GM21786 (cell line): Measurements from ENCODE around the gene CACNA1S.
A peak's percentile ranks its signal among the peaks of the same experiment; 100 is the strongest.

Source experiments
- ATAC-seq: cut with Tn5 transposase; IDR thresholded peaks from one replicate; pipeline ENCODE4 v1.9.1; 2021; ENCODE audit not compliant: unreplicated experiment

CACNA1S gene

DNA sequence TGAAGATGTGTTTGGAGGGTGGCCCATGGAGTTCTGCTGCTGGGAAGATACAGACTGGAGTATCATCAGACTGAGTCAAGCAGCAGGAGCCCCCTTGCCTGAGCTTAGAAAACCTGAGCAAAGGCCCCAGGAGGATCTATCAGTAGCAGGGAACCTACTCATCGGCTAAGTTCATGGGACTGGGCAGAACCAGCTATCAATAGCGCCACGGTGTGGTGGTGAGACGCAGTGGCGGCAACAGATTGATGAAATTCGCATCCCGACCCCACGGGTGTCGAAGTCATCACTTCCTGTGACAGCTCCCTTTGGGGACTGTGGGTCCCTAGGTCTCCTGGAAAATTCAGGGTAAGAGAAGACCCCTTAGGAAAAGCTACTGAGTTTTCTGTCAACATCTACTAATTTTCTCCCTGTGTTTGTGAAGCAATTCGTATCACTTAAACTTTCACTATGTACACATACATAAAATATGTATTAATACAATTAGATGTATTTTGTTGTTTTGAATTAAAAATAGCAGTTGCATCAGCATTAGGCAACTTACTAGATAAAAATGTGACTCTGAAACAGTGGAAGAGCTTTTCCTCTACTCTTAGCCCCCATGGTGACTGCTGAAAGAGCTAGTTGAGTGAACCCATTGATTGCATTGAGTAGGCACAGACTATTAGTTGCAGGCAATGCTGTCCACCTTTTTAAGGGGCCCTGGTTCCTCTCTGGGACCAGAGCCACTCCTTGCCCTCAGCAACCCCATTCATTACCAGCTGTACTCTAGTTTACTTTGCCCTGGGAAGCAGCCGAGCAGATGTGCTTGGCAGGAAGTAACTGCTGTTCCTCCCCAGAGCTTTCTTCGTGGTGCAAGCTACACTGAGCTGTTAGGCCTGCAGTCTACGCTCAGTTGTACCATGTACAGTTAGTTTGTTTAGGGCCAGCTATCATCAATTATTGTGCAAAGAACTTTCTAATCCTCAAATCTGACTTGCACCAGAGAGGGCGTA is 7.3 kb upstream of the CACNA1S start:
- peak; percentile 52 for ATAC-seq

DNA sequence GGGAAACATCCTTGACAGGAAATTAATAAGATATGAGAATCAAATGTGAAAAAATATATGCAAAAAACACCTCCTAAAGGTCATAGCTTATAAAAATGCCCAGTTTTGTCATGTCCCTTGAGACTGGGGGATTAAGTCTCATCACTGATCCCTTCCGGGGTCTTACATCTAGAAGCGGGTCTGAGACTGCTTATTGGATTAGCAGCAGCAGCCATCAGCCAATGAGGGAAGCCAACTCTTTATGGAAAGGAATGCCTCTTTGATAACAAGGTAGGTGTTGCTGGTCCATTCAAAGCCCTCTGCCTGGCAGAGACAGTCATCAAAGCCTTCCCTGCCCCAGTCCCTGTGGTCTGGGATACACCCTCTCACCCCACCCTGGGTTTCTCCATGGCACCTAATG is 3.9 kb upstream of the CACNA1S start:
- ATAC-seq: no peak

DNA sequence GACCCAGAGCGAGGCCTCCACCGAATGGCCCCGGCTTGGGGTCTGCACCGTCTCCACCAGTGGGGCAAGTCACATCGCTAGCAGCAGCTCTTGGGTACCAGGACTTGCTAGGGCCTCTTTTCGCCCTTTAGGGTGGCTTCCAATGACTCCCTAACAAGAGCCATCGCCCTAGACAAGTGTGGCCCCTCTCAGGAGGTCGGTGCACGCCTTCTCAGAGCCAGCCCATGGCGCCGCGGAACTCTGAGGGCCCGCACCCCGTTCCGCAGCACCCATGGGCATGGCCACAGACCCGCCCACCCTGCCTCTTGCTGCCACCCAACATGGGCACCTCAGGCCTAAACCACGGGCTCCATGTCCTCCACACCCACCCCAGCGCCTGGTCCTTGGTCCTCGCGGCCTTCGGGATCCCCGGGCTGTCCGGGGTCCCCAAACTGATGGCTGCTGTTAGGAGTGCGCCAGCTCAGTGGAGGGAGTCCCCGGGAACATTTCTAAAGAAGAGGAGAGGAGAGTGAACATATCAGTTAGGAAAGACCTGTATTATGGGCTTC is 3.2 kb upstream of the CACNA1S start:
- ATAC-seq: no peak

DNA sequence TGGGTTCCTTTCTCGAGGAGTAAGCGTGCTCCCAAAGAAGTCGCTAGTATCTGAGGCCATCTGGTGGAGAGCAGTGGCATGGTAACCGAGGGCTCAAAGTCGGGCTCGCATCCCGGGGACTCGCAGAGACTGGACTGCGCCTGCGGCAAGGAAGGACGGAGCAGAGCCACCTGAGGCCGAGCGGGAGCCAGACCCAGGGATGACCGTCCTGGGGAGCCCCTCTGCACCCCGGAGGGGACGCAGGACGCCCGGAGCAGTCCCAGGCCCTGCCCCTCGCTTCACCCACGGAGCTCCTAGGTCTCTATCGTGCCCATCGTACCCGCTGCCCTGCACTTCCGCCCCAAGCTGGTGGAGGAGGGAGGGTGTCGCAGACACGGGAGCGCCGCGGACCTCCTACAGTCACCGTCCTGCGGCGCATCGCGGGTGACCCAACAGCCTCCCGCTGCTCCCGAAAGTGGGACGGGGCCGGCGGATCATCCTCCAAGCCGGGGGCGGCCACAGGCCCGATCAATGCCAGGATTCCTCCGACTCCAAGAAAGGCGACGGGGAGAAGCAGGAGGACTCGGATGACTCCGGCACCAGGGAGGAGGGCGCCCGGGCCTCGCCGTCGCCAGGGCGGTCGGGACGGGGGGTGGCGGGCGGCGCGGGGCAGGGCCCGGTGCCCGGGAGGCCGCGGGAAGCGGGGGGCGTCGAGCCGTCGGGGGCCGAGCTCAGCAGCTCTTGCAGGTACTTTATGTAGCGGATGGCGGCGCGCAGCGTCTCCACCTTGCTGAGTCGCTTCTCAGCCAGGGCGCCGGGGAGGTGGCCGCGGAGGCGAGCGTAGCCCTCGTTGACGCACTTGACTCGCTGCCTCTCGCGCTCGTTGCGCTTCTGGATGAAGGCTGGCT is 2.3 kb upstream of the CACNA1S start:
- peak; percentile 94 for ATAC-seq

DNA sequence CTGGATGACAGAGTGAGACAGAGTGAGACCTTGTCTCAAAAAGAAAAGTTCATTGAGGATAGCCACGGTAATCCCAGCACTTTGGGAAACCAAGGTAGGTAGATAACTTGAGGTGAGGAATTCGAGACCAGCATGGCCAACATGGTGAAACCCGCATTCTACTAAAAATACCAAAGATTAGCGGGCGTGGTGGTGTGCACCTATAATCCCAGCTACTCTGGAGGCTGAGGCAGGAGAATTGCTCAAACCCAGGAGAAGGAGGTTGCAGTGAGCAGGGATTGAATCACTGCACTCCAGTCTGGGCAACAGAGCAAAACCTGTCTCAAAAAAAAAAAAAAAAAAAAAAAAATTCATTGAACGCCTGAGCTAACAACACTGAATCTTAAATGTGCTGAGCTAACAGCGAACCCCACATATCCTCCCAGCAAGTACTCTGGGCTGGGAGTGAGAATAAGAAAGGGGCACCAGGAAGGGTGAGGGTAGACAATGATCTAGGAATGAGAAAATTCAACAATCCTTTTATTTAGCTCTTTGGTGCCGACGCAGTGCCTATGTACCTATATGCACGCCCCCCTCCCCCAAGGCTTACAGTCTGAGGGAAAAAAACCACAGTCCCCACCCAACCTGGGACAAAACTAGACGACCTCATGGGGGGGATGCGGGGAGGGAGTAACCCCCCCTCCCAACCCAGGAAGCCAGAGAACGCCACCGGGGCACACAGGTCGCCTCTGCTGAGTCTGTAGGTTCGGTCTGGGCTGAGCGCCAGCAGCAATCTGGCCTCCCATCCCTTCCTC is 1.4 kb upstream of the CACNA1S start:
- ATAC-seq: no peak

DNA sequence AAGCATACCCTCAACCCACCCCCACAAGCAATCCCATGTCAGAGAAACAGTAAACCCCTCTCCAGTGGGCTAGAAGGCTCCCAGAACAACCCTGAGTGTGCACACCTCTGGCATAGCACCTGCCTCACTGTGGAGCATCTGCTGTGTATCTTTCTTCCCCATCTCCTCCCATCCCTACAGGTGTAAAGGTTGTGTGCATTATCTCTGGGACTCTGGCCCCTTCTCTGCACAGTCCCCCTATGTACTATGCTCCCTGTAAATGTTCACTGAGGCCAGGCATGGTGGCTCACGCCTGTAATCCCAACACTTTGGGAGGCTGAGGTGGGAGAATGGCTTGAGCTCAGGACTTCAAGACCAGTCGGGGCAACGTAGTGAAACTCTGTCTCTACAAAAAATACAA is 700 bp upstream of the CACNA1S start:
- no peak for ATAC-seq

DNA sequence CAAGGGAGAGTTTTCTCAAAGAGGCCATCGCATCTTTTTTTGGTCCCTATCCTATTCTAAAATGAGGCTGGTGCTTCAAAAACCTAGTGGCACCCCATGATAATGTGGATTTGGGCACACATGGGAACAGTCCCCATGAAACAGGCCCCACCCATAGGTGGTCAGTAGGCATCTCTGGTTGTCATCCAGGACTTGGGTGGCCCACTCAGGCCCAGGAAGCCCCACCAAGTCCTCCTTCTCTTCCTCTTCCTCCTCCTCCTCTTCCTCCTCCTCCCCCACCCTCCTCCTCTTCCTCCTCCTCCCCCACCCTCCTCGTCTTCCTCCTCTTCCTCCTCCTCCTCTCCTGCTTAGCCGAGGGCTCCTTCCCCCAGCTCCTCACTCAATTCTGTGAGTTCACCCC is 554 bp downstream of the CACNA1S start:
- ATAC-seq: no peak

DNA sequence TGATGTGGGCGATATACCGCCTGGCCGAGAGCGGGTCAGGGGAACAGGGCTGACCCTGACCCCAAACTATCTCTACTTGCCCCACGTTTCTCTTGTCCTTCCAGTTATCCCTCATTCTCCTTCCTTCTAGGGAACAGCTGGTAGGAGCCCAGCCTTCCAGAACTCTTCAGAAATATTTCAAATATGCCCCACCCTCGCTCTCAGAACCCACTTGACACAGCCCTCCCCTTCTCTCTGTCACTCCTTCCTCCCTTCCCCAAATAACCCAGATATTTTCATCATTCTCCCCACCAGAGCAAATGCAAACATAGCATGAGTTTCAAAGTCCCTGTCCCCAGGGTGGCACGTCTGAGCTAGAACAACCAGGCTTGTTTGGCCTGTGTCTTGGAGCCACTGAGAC is 1.1 kb downstream of the CACNA1S start:
- no peak for ATAC-seq

DNA sequence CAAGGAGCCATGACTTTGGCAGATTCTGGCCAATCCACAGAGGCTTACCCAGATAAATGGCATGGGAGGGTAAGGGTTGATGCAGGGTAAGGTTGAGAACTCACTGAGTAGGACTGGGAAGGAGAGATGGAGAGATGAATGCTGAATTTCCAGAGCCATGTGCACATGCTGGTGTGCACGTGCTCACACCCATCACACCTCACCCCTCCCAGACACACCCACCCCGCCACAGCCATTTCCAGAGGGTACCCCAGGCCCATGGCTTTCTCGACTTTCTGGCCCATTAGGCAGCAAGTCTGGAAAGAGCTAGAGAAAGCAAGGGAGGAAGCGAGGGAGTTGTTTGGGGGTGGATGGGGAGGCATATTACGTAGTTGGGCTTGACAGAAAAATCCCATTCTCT is 1.6 kb downstream of the CACNA1S start:
- ATAC-seq: no peak

DNA sequence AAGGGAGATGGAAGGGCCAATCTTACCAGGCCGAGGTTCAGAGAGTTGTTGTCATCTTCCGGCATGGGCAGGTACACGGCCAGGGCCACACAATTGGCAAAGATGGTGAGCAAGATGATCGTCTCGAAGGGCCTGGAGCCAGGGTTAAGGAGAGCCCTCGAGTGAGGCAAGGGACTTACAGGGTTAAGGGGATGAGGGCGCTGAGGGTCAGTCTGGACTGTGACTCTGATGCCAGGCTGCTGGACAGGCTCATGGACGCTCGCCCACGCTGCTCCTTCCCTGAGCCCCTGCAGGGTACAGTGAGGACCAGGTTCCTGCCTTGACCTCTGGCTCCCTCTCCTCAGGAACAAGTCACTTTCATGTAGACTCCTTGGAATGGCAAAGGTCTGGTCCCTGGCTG is 2.1 kb downstream of the CACNA1S start:
- ATAC-seq: no peak

DNA sequence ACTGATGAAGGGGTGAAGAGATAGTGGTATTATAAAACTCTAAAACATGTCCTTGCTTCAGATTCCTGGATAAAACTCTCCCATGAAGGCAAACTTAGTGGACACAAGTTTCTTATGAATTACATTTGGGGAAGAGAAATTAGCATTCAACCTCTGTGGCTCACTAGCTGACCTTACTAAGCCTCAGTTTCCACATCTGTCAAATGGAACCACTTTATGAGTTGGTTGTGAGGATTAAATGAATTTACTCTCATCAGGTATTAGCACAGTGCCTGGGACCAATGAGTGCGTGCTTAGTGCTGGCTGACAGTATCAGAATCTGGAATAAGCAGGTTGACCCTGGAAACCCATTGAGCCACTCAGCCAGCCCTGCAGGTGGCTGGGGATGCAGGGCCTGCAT is 2.6 kb downstream of the CACNA1S start:
- no peak for ATAC-seq

DNA sequence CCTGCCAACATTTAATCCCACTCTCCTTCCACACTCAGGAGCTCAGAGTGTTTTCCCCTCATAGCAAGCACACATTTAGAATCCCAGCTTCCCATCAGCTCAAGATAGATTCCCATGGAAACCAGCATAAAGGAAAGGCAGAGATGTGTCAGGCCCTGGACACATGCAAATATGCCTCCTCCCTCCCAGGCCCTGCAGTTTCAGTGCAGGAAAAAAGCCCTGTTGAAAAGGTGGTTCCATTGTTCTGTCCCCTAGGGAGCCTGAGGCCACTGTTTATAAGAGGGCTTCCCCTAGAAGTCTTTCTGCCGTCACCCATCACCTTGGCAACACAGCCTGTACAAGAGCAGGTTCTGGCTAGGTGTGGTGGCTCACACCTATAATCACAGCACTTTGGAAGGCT is 3.6 kb downstream of the CACNA1S start:
- ATAC-seq: no peak

DNA sequence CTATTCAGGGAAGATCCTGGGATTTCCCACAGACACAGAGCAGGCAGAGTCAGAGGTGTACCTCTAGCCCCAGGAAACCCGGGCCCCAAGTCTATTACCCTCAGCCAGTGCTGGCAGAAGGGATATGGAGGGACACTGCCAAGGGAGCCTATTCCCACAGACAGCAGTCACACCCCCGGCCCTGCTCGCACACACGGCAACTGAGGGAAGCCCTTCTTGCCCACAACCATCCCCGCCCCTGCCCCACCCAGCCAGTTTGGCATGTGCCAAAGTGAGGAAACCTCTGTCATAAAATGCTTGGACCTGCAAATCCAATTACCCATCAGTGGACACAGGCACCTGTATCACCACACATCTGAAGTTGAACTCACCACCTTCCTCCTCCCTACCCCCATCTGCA is 6.5 kb downstream of the CACNA1S start:
- ATAC-seq: no peak

DNA sequence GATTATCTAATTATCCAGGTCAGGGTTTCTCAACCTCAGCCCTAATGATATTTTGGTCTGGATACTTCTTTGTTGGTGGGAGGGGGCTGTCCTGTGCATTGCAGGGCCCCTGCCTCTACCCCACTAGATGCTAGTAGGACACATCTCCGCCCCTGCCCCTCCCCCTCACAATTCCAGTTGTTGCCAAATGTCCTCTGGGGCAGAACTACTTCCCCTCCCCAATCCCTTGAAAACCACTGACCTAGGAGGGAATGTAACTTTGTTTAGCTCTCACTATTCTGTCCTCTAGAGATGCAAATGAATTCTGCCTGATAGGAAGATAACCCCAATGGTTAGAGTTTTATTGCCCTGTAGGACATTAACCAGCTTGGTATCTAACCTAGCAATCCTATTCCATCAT is 8.1 kb downstream of the CACNA1S start:
- no peak for ATAC-seq

DNA sequence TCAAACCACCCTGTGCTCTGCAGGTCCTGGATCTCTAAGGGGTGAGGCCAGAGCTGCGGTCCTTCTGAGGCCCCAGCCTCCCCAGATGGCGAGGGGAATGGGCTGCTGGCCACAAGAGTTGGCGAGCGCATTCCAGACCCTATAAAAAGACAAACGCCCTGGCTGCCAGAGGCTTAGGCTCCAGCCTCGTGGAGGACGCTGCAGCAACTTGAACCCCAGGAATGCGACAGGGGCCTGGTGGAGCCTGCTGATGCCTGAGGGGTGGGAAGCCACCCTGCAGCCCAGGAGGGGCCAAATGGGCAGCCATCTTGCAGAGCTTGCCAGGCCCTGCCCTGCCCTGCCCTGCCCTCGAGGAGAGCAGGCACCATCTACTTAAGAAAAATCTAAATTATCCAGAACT is 8.6 kb downstream of the CACNA1S start:
- no peak for ATAC-seq

DNA sequence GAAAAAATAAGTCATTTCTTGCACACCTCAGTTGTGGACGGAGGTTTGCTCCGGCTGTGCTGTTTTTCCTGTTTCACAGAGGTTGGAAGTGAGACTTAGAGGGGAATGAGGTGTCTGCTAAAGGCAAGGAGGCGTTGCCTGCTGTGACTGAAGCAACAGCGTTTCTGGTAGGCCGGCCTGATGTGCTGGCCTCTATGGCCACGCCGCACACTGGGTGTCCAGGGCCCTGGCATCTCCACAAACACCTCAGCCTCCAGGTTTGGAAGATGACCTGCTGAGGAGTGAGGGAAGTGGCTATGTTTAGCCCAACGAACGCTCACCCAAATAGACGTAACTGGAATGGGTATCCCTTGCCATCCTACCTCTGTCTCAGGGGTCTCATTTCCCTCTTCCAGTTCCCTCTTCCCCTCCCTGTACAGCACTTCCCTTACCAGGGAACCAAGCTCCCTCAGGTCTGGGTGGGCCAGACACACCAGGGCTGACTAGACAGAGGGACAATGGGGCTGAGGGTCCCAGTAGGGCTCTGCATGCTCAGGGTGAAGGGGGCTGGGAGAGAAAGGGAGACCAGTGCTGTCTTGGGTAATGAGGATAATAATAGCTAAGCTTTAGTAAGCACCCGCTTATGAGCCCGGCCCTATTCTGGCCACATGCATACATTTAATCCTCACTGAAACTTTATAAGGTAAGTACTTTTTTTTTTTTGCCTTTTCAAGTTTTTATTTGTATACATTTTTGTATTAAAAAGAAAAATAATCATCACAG is 11.9 kb downstream of the CACNA1S start:
- no peak for ATAC-seq

DNA sequence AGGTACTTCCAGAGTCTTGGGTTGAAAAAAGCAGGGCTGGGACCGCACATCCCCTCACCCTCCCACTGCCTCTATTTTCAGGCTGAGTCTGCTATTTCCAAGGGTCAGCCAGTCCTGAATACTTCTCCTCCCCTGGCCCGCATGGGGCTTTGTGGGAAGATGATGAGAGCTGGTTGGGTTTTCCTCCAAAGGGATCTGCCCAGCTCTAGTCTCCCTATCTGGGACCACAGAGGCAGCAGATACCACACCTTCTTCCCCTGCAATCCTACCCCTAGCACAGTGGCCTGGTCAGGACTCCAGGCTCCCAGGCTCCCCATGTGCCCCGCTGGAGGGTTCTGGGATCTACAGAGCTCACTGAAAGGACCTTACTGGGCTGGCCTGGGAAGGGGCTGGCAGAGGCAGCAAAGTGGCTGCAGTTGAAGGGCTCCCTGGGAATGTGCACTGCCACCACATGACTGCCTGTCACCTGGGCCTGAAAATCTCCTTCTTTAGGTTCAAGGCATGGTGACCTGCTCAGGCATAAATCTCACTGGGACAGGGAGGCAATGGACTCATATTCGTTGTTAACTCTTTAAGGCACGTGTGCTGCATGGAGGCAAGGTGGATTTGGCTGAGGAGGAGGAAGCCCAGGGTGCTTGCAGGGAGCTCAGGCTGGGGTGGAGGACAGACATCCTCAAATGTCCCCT is 13.1 kb downstream of the CACNA1S start:
- no peak for ATAC-seq

DNA sequence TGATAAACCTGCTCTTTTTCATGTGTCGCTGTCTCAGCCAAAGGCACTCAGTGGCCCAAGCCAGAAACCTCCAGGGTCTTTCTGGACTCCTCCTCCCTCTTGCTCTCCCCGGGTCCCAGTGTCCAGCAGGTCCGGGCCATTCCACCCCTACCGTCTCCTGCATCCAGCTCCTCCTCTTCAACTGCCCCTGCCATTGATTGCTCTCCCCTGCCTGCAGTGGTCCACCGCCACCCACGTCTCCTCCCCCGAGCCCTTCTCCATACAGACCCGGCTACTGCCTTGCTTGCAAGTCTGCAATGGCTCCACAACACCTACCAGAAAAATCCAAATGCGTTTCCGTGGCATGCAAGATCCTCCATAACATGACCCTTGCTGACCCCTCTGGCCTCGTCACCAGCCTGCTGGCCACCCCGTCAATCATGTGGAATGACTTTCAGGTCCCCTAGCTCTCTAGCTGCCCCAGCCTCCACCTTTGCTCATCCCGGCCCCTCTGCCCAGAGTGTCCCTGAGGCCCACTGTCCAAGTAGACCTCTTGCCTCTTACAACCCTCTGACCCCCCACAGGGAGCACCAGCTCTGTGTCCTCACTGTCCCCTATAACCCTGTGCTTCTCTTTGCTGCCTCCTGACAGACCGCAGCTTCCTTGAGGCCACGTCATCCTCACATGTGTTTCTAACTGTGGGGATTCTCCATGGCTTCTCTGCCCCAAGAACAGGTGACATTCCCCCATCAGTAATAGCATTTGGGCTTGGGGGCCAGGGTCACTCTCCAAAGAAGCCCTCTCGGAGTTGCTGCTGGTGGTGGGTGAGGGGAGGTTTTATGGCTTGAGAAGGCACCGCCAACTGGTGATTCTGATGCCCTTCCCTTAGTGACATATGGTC is 15.0 kb downstream of the CACNA1S start:
- no peak for ATAC-seq
